ENCODE data around the gene RBP7.

GRCh38 chr1:10027027-10027426, 30.0 kb downstream of the RBP7 start:
- TF ChIP-seq, protein P1, sequence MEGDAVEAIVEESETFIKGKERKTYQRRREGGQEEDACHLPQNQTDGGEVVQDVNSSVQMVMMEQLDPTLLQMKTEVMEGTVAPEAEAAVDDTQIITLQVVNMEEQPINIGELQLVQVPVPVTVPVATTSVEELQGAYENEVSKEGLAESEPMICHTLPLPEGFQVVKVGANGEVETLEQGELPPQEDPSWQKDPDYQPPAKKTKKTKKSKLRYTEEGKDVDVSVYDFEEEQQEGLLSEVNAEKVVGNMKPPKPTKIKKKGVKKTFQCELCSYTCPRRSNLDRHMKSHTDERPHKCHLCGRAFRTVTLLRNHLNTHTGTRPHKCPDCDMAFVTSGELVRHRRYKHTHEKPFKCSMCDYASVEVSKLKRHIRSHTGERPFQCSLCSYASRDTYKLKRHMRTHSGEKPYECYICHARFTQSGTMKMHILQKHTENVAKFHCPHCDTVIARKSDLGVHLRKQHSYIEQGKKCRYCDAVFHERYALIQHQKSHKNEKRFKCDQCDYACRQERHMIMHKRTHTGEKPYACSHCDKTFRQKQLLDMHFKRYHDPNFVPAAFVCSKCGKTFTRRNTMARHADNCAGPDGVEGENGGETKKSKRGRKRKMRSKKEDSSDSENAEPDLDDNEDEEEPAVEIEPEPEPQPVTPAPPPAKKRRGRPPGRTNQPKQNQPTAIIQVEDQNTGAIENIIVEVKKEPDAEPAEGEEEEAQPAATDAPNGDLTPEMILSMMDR (IDR thresholded peaks at IDR 0.05; ENCODE audit: insufficient read depth, low read depth, low read length), result no peak
- no peak for TF ChIP-seq EZH2 (IDR thresholded peaks at IDR 0.05; ENCODE audit: insufficient read depth, low read length)

All from astrocyte (in vitro differentiated cells and primary cell).